HG03354 (cell line): Measurements from ENCODE around the gene B3GNT4.
"Not testable (repeated sequence)": the region's sequence is repeated elsewhere in the genome, so short reads cannot be mapped to it uniquely, and the experiment has no call there.

Experiments used
- ATAC-seq: cut with Tn5 transposase; IDR thresholded peaks from one replicate; pipeline ENCODE4 v1.9.1; 2021; ENCODE audit warnings: mild to moderate bottlenecking; ENCODE audit not compliant: unreplicated experiment, poor library complexity, severe bottlenecking

B3GNT4 gene

GRCh38 chr12:122207391-122207790 is 3.9 kb downstream of the B3GNT4 start:
- no peak for ATAC-seq

DNA sequence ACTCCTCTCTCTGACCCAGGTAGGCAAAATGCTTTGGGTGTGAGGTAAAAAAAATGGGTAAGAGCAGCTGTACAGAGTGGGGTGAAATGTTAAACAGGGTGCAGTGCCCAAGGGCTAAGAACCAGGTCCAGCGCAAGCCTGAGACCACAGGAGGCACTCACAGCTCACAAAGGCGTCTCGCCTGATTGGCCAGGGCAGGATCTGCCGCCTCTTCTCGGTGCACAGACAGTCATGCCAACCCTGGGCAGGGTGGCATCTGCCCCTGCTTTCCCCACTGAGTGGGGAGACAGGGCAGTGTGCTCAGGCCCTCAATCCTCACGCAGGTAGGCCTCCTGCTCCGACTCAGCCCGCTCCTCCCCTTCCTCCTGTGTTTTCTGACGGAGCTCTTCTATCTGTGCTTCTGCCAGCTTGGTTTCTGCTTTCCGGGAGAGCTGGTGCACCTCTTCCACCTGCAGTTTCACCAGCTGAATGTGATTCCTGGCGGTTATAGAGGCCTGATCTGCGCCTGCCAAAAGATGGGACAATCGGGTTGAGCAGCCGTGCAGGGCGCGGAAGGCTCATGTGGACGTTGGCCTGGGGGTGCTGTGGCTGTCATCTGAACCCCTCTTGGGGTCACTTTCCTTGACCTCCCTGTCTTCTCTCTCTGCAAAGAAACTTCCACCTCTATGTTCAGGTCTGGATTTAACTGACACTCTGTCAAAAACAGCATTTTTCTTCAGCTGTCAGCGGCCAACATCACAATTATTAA is 4.7 kb downstream of the B3GNT4 start:
- ATAC-seq: no peak

DNA sequence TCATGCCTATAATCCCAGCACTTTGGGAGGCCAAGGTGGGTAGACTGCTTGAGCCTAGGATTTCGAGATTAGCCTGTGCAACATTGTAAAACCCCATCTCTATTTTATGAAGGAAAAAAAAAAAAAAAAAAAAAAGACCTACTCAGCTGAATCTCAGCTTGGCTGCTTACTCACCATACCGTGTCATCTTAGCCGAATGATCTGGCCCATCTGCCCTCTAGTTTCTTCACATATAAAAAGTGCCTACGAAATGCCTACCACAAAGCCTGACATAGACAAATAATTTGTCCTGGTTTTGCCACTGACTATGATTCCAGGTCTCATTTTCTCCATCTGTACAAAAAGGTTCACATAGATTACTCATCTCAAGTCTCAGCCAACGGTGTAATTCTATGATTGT is 12.3 kb downstream of the B3GNT4 start:
- ATAC-seq: no peak

DNA sequence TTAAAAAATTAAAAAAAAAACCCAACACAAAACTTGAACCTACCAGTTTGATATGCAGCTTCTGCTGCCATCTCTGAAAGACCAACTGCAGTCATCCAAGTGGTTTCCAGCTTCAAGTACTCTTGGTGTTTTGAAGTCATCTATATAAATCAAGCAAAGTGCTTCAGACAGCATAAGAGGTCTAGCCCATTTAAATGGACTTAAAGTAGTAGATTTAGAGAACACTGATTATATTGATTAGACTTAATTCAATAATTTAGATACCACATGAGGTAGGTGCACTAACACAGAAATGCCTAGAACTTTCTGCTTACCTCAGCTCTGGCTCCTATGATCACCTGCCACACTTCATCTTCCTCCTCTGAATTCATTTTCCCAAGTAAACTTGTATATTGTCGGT is 12.9 kb downstream of the B3GNT4 start:
- no peak for ATAC-seq

DNA sequence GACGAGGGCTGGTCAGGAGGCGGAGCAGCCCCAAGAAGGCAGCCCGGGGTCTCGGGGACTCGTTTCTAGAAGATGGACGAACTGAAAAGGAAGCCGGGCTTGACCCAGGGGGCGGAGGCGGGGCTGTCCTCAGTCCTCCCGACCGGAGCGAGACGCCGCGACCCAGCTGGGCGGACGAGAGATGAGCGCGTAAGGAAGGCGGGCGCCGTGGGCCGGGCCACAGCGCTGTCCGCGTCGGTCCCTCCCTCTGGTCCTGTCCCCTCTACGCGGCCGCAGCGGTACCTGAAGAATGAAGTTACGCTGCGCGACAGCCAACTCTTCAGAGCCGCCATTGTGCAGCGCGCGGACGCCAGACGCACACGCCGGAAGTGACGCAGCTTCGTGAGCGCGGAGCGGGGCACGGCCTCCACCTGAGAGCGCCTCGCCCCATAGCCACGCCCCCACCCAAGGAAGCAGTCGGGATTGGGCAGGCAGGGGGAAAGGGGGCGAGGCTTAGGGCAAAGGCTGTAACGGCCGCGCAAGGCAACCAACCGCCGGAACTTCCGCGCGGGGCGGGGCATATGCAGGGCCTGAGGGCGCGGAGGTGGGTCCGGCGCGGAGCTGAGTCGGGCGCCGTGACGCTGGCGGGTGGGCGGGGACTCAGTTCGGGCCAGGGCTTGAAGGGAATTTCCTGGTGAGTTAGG is 22.3 kb downstream of the B3GNT4 start, which contains the start of gene DIABLO:
Gene DIABLO (minus strand): TSS at position 370 of the 683 bp plus-strand sequence. CDS start 38 bp downstream, at position 332.
- ATAC-seq: peak; percentile 94

DNA sequence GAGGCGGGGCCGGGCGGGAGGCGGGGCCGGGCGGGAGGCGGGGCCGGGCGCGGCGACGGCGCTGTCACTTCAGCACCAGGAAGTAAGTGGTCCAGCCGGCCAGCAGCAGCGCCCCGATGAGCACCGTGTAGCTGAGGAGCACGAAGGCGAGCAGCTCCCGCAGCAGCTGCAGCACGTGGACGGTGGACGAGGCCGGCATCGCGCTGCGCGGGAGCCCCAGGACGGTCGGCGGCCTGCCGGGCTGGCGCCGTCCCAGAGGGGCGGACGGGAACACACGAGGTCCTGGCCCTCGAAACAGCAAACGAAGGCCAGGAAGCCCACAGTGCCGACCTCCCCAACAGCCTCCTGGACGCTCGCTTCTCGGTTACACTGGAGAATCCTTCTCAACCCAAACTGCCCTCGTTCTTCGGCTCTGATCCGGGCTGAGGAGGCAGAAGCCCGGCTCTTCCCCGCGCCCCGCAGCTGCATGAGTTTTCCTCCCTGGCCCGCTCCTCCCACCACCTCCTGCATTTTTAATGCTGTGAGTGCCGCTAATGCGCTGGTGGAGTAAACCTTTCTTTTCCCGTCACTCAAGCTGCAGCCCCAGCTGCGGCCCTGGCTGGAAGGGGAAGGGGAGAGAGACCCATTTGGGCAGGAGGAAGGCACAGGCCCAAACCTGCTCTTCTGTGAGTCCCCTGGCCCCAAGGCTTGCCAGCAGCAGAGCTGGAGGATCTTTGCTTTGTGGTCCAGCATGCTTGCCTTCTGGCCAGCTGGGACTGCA is 23.0 kb downstream of the B3GNT4 start:
- no peak for ATAC-seq

DNA sequence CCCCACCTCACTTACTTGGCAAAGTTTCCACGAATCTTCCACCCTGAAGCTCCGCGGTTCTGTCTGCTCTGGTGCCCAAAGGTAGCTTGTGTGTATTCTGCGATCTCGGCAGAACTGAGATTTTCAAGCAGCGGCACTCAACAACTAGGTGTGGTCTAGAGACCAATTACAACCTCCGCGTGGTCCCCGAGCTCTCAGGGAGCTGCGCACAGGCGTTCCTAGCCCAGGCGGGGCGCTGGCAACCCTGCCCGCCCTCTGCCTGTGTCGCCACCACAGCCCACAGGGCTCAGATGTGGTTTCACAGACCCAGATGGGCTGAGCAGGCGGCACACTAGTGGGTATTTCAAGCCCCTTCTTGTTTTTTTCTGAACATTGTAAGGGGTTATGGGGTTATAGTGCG is 23.8 kb downstream of the B3GNT4 start:
- ATAC-seq: no peak

DNA sequence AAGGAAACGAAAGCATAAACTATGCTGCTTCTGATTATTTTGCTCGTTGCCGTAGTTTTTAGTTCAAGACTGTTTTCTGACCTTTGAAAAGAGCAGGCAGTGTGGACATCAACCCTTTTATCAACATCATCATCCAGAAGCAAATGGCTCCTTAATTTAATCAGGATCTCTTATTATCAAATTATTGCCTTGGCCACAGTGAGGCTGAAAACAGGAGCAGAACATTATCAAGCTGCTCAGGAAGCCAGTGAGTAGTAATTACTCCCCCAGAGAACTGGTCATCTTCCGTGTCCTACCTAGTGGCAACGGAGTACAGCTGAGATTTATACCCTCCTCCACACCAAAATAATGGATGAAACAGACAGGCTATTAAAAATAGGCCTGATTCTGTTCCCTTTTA is 24.6 kb downstream of the B3GNT4 start:
- ATAC-seq: no peak

DNA sequence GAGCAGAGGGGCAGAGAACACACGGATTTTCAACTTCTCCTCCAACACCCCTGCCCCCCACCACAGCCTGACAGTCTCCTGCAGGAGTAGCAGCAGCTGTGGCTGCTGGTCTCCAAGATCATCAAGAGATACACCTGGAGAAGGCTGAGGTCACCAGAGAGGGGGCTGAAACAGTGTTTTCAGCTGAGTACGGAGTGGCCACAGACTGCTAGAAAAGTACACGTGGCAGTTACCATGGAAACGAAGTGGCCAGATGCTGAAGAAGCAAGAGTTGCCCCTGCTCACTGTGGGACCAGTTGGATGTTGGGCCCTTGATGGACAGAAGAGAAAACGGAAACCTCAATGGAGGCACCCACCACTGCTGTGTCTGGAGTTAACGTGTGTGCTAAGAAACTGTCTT is 27.3 kb downstream of the B3GNT4 start:
- ATAC-seq: no peak

DNA sequence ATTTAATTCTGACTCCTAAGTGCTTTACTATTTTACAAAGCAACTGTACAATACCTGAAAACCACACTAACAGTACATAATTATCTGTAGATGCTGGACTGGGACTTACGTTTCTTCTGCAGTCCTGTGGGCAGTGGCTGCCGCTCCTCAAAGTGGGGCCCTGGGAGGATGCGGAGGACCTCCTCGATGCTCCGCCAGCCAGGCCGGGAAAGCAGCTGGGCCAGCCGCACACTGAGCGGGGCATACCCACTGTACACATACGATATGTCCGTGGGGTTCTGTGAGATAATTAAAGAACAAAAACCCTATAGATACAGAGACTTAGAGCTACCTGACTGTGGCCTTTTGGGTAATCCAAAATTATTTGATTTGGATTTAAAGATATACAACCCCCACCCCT is 29.2 kb downstream of the B3GNT4 start:
- no peak for ATAC-seq

DNA sequence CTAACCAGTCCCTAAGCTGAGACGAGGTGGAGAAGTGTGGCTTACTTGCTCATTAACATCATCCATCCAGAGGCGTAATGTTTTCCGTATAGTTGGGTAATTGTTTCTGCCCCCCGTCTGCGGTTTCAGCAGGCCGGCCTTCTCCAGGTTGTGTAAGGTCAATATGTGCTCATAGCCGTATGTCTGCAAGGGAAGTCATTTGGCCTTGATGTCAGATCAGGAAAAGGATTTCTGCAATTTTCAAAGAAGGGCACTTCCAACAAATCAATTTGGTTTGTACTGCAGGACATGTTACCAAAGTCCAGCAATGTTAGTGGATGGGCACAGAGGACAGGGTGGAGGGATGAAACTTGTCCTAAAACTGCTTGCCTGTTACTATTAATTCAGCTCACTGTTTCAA is 32.2 kb downstream of the B3GNT4 start:
- no peak for ATAC-seq

DNA sequence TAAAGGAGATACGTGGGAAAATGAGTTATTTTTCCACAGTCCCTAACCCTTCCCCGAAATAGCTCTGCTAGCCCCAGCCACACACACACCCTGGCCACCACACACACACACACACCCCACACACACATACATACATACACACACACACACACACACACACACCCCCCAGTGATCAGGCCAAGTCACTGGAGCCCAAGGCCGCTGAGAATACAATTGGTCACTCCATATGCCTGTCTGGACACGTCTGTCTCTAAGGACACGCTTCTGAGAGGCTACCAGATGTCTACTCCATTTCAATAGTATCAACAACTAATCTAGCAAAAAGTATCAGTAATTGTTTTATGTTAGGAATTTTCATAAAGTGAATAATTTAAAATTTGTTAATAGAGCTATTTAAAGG is 35.4 kb downstream of the B3GNT4 start:
- no peak for ATAC-seq

DNA sequence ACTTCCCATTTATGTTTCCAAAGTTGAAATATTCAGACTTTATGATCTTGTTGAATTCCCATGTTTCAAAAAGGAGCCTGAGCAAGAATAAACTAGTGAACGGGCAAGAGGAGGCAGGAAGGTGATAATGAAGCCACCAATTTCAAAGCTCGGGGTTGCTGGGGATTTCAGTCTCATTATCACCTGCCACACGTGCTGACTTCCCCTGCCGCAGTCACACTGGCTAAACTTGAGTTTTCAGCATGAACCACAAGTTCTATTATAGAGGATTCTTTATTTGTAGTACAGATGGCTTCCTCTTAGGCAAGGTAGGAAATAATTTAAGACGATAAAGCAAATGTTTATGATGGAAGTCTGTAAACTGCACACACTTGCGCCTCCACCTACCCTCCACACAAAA is 40.5 kb downstream of the B3GNT4 start:
- ATAC-seq: no peak

GRCh38 chr12:122244565-122245371 is 41.3 kb downstream of the B3GNT4 start:
- no peak for ATAC-seq

DNA sequence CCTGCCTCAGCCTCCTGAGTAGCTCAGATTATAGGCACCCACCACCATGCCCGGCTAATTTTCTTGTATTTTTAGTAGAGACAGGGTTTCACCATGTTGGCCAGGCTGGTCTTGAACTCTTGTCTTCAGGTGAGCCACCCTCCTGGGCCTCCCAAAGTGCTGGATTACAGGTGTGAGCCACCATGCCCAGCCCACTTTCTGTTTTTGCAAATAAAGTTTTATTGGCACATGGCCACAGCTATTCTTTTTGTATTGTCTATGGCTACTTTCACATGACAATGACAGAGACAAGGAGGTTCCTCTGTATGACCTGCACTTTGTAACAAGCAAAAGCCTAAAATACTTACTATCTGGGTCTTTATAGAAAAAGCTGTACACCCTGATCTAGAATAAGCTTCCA is 42.0 kb downstream of the B3GNT4 start:
- ATAC-seq: no peak

GRCh38 chr12:122250047-122250446 is 46.5 kb downstream of the B3GNT4 start:
- no peak for ATAC-seq

DNA sequence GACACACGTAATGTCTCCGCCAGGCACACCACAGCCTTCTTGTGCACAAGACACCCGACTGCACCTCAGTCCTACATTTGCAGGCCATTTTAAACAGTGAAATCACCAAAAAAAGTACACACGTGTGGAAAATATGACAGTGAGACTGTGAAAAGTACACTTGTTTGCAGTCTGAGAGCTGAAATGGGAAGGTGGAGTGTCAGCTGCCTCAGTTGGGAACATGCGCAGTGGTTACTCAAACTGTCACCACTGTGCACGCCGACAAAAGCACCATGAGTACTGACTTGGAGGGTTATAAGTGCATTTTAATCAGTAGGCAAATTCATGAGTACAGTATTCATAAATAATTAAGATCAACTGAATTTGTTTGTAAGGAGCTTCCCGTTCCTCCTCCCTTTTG is 47.0 kb downstream of the B3GNT4 start:
- ATAC-seq: no peak

- not testable (repeated sequence) for ATAC-seq
Measured at GRCh38 chr12:122258462-122258861, 55.0 kb downstream of the B3GNT4 start.
